ENCODE data around the gene EGR4.
A peak's percentile ranks its signal among the peaks of the same experiment; 100 is the strongest.

EGR4 gene

GRCh38 chr2:73290049-73290839, 3.1 kb downstream of the EGR4 start:
- DNase-seq (ENCODE audit: low read depth in 1 of 2, low spot score in 1 of 2), result no peak

- no peak for DNase-seq (ENCODE audit: low read depth in 1 of 2, low spot score in 1 of 2)
Observed at GRCh38 chr2:73289304-73289703, 4.0 kb downstream of the EGR4 start.

- no peak for DNase-seq (ENCODE audit: low read depth in 1 of 2, low spot score in 1 of 2)
Observed at GRCh38 chr2:73286134-73286655, 7.2 kb downstream of the EGR4 start.

GRCh38 chr2:73285159-73285739, 8.1 kb downstream of the EGR4 start:
- no peak for DNase-seq (ENCODE audit: low read depth in 1 of 2, low spot score in 1 of 2)

- peak in 1 of 2 donors; percentile 63 for DNase-seq (ENCODE audit: low read depth in 1 of 2, low spot score in 1 of 2)
Observed at GRCh38 chr2:73284296-73285158, 8.8 kb downstream of the EGR4 start, which contains the start of gene FBXO41. TSS of gene FBXO41 (minus strand) at chr2:73284478. CDS start at chr2:73269630, 14,848 bp downstream.

GRCh38 chr2:73283545-73284295, 9.6 kb downstream of the EGR4 start:
- DNase-seq (ENCODE audit: low read depth in 1 of 2, low spot score in 1 of 2), result no peak

GRCh38 chr2:73282924-73283544, 10.3 kb downstream of the EGR4 start:
- no peak for DNase-seq (ENCODE audit: low read depth in 1 of 2, low spot score in 1 of 2)

GRCh38 chr2:73281244-73281643, 12.1 kb downstream of the EGR4 start:
- no peak for DNase-seq (ENCODE audit: low read depth in 1 of 2, low spot score in 1 of 2)

GRCh38 chr2:73279852-73280251, 13.5 kb downstream of the EGR4 start:
- no peak for DNase-seq (ENCODE audit: low read depth in 1 of 2, low spot score in 1 of 2)

- DNase-seq (ENCODE audit: low read depth in 1 of 2, low spot score in 1 of 2), result no peak
Observed at GRCh38 chr2:73272270-73272669, 21.1 kb downstream of the EGR4 start.

- DNase-seq (ENCODE audit: low read depth in 1 of 2, low spot score in 1 of 2), result no peak
Observed at GRCh38 chr2:73269686-73270465, 23.5 kb downstream of the EGR4 start.

GRCh38 chr2:73268830-73269685, 24.3 kb downstream of the EGR4 start:
- DNase-seq (ENCODE audit: low read depth in 1 of 2, low spot score in 1 of 2), result peak; percentile 51 to 57

- DNase-seq (ENCODE audit: low read depth in 1 of 2, low spot score in 1 of 2), result no peak
Observed at GRCh38 chr2:73268366-73268829, 24.9 kb downstream of the EGR4 start.

- DNase-seq (ENCODE audit: low read depth in 1 of 2, low spot score in 1 of 2), result no peak
Observed at GRCh38 chr2:73267008-73267407, 26.3 kb downstream of the EGR4 start.

- no peak for DNase-seq (ENCODE audit: low read depth in 1 of 2, low spot score in 1 of 2)
Observed at GRCh38 chr2:73266061-73266901, 27.1 kb downstream of the EGR4 start.

GRCh38 chr2:73265298-73266060, 27.9 kb downstream of the EGR4 start:
- no peak for DNase-seq (ENCODE audit: low read depth in 1 of 2, low spot score in 1 of 2)

- no peak for DNase-seq (ENCODE audit: low read depth in 1 of 2, low spot score in 1 of 2)
Observed at GRCh38 chr2:73264783-73265182, 28.6 kb downstream of the EGR4 start.

Measured in stimulated activated CD4-positive, alpha-beta T cell treated with anti-CD3 and anti-CD28 coated beads, Interleukin-15, amount 100 ng/mL, for 1 hour (primary cell).